Fibroblast of skin of abdomen (primary cell): ENCODE measurements around the gene TAF15. TPM values are rescaled to one million over a fixed set of nuclear protein-coding genes. Genes with fewer than 3 reads are reported as not detected.
A peak's percentile ranks its signal among the peaks of the same experiment; 100 is the strongest.

Experiments used
- DNase-seq: peaks from one replicate; pipeline ENCODE4 v3.0.0-alpha.2; 2013
- polyA plus RNA-seq, 2 experiments: library from polyadenylated mRNA; unstranded; fragments of 120-200 nt; gene quantifications; one replicate each; pipeline ENCODE4 v1.2.1, GENCODE V29; 2013; ENCODE audit not compliant: insufficient read length in 2 of 2

Gene TAF15
- polyA plus RNA-seq (2013, experiment 1 of 2; ENCODE audit: insufficient read length) = 168 TPM
- polyA plus RNA-seq (2013, experiment 2 of 2; ENCODE audit: insufficient read length) = 161 TPM

- DNase-seq = peak; percentile 100
These were observed at the start of gene TAF15 for GRCh38 chr17:35808962-35809854. Gene TAF15 (plus strand): TSS chr17:35809484. CDS start chr17:35809570, 86 bp downstream.

- no peak for DNase-seq
These were observed 48.7 kb upstream of the TAF15 start, which contains the start of gene C17orf50 for GRCh38 chr17:35760587-35760986. Gene C17orf50 (plus strand): TSS chr17:35760887. CDS start chr17:35760942, 55 bp downstream.

- no peak for DNase-seq
These were observed 47.7 kb upstream of the TAF15 start for GRCh38 chr17:35761601-35762000.

- no peak for DNase-seq
These were observed 45.5 kb upstream of the TAF15 start for GRCh38 chr17:35763767-35764122.

GRCh38 chr17:35764123-35764991 is 44.9 kb upstream of the TAF15 start:
- peak; percentile 67 for DNase-seq

GRCh38 chr17:35765086-35765710 is 44.1 kb upstream of the TAF15 start:
- peak; percentile 45 for DNase-seq

GRCh38 chr17:35765756-35766488 is 43.4 kb upstream of the TAF15 start:
- DNase-seq = no peak

GRCh38 chr17:35766489-35766877 is 42.8 kb upstream of the TAF15 start:
- DNase-seq = no peak

GRCh38 chr17:35766903-35767510 is 42.3 kb upstream of the TAF15 start:
- peak; percentile 35 for DNase-seq

GRCh38 chr17:35768797-35769196 is 40.5 kb upstream of the TAF15 start:
- DNase-seq = no peak

GRCh38 chr17:35769895-35770486 is 39.3 kb upstream of the TAF15 start:
- DNase-seq = no peak

GRCh38 chr17:35773129-35773528 is 36.2 kb upstream of the TAF15 start:
- no peak for DNase-seq

- no peak for DNase-seq
These were observed 35.4 kb upstream of the TAF15 start for GRCh38 chr17:35773679-35774425.

- DNase-seq = peak; percentile 44
These were observed 34.8 kb upstream of the TAF15 start for GRCh38 chr17:35774499-35774898.

- no peak for DNase-seq
These were observed 34.2 kb upstream of the TAF15 start for GRCh38 chr17:35775039-35775438.

GRCh38 chr17:35775583-35775982 is 33.7 kb upstream of the TAF15 start:
- no peak for DNase-seq

- no peak for DNase-seq
These were observed 30.6 kb upstream of the TAF15 start for GRCh38 chr17:35778641-35779196.

- DNase-seq = no peak
These were observed 28.3 kb upstream of the TAF15 start for GRCh38 chr17:35780950-35781349.

- no peak for DNase-seq
These were observed 24.4 kb upstream of the TAF15 start for GRCh38 chr17:35784895-35785294.

GRCh38 chr17:35786941-35787432 is 22.3 kb upstream of the TAF15 start:
- no peak for DNase-seq
